Uterus (tissue), 2 donors: ENCODE measurements around the gene DNAJC7.

Experiments
- POLR2A ChIP-seq, 2 donors: fragments of 450-650 bp; IDR thresholded peaks; one replicate each; pipeline ENCODE4 v1.6.1; 2016; ENCODE audit warnings: antibody characterized with exemption in 2 of 2, mild to moderate bottlenecking in 1 of 2, moderate library complexity in 1 of 2
- TF ChIP-seq, protein P1 (sequence below), 4 experiments: fragments of 200-600 bp in 2 of 4; fragments of 450-650 bp in 2 of 4; sonication (generic) in 2 of 4; IDR thresholded peaks; one replicate each; pipeline ENCODE4 v1.5.1; 2016 to 2019; ENCODE audit warnings: antibody characterized with exemption in 4 of 4, mild to moderate bottlenecking in 2 of 4, moderate library complexity in 1 of 4

DNA sequence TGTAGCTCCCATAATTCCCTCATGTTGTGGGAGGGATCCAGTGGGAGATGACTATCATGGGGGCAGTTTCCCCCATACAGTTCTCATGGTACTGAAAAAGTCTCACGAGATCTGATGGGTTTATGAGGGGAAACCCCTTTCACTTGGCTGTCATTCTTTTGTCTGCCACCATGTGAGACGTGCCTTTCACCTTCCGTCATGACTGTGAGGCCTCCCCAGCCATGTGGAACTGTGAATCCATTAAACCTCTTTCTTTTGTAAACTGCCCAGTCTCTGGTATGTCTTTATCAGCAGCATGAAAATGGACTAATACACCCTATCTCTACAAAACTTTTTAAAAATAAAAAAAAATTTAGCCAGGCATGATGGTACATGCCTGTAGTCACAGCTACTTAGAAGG, 39.4 kb upstream of the DNAJC7 start:
- TF ChIP-seq, protein P1, sequence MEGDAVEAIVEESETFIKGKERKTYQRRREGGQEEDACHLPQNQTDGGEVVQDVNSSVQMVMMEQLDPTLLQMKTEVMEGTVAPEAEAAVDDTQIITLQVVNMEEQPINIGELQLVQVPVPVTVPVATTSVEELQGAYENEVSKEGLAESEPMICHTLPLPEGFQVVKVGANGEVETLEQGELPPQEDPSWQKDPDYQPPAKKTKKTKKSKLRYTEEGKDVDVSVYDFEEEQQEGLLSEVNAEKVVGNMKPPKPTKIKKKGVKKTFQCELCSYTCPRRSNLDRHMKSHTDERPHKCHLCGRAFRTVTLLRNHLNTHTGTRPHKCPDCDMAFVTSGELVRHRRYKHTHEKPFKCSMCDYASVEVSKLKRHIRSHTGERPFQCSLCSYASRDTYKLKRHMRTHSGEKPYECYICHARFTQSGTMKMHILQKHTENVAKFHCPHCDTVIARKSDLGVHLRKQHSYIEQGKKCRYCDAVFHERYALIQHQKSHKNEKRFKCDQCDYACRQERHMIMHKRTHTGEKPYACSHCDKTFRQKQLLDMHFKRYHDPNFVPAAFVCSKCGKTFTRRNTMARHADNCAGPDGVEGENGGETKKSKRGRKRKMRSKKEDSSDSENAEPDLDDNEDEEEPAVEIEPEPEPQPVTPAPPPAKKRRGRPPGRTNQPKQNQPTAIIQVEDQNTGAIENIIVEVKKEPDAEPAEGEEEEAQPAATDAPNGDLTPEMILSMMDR (IDR thresholded peaks at IDR 0.05) = no peak
- TF ChIP-seq POLR2A (IDR thresholded peaks at IDR 0.05) = no peak
